ENCODE results near the gene FIGNL1. TPM values are rescaled to one million over a fixed set of nuclear protein-coding genes. Genes with fewer than 3 reads are reported as not detected.

FIGNL1 gene
- total RNA-seq, 2 donors from 2014 or later: 2.0 to 7.0 TPM

Small RNA genes within 50 kb of the gene (small RNA-seq; reads per million reads assigned to genes)
- not detected for gene RNU6-1091P

Other genes starting within 250 kb of the FIGNL1 start
- 10 to 100 TPM in 1 of 2 donors, 1 to 10 TPM in 1; 3.9 to 16.5 TPM for gene IKZF1, start 145.6 kb downstream of the FIGNL1 start, total RNA-seq
- gene DDC, start 115.1 kb upstream of the FIGNL1 start, total RNA-seq: 10 to 100 TPM in 1 of 2 donors, 1 to 10 TPM in 1; 6.6 to 17.1 TPM